ENCODE measurements around the gene TNPO2.
"Not testable (repeated sequence)": the region's sequence is repeated elsewhere in the genome, so short reads cannot be mapped to it uniquely, and the experiment has no call there.

The TNPO2 gene

DNA sequence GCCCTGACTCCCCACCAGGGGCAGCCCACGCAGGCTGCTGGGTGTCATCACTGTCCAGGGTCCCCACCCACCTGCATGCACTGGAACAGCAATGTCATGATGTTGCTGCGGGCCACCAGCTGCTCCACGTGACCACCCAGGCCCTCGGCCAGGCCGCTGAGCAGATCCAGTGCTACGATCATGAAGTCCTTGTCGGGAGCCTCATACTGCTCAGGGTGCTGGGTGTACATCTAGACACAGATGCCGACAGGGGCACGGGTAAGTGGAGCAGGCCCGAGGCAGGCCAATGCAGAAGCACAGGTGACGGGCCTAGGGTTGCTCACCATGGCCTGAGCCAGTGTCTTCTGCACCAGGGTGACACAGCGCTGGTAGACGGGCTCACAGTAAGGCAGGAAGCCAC is 18.6 kb downstream of the TNPO2 start:
- DNase-seq: no peak

DNA sequence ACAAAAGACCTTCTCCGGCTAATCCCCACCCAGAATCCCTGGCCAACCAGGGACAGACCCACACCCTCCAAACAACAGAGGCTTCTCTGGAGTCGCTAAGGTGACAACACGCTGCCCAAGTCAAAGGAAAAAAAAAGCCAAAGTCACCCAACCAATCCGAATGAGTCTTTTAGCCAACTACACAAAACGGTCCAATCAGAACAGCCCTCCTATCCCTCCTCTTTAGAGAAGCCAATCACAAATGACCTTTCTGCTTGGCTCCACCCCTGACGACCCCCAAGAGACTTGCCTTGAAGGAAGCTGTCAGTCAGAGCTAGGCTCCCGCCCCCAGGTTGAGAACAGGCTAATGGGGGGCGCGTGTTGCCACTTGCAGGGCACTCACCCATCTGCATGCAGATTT is 20.7 kb downstream of the TNPO2 start:
- DNase-seq: no peak

DNA sequence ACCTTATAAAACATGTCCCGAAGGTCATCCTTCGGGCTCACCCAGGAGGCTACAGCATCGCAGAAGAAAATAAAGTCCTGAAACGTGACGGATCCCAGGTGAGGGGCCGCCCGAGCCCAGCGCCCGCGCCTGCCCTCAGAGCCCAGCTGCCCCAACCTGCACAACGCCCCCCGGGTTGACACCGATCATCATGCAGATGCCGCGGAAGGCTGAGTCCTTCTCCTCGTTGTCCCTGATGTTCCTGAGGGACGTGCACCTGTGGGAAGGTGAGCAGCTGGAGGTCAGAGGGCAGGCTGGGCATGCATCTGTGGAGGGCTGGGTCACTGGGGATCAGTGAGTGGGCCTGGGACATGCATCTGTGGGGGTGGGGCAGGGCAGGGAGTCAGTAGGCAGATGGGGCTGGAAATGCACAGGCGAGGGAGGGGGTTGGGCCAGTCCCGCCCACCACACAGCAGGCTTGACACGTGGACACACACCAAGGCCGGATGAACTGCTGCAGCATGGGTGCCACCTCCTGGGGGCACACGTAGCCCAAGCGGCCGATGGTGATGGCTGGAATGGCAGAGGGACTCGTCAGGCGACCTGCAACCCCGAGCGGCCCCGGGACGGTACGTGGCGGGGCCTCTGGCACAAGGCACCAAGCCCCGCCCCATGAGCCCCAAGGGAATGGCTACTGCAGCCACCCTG is 22.0 kb downstream of the TNPO2 start:
- no peak for DNase-seq

DNA sequence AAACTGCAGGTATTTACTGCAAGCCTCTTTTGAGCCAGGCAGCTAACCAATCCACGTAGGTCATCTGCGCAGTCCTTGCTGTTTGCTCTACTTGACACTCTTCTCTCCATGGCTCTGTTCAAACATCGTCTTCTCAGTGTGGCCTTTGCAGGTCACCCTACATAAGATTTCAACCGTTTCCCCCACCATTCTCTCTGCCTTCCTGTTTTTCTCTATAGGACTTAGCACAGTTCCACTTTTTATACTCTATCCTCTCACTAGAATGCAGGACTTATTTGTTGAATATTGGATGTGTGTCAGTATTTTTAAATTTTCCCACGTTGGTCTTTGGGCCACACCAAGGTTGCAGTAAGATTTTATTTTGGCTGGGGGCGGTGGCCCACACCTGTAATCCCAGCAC is 25.6 kb downstream of the TNPO2 start:
- no peak for DNase-seq

DNA sequence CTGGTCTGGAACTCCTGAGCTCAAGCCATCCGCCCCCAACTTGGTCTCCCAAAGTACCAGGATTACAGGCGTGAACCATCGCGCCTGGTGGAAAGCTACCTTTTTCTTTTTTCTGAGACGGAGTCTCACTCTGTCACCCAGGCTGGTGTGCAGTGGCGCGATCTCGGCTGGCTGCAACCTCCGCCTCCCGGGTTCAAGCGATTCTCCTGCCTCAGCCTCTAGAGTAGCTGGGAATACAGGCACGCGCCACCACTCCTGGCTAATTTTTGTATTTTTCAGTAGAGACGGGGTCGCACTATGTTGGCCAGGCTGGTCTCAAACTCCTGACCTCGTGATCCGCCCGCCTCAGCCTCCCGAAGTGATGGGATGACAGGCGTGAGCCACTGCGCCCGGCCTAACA is 26.3 kb downstream of the TNPO2 start:
- DNase-seq: not testable (repeated sequence)

DNA sequence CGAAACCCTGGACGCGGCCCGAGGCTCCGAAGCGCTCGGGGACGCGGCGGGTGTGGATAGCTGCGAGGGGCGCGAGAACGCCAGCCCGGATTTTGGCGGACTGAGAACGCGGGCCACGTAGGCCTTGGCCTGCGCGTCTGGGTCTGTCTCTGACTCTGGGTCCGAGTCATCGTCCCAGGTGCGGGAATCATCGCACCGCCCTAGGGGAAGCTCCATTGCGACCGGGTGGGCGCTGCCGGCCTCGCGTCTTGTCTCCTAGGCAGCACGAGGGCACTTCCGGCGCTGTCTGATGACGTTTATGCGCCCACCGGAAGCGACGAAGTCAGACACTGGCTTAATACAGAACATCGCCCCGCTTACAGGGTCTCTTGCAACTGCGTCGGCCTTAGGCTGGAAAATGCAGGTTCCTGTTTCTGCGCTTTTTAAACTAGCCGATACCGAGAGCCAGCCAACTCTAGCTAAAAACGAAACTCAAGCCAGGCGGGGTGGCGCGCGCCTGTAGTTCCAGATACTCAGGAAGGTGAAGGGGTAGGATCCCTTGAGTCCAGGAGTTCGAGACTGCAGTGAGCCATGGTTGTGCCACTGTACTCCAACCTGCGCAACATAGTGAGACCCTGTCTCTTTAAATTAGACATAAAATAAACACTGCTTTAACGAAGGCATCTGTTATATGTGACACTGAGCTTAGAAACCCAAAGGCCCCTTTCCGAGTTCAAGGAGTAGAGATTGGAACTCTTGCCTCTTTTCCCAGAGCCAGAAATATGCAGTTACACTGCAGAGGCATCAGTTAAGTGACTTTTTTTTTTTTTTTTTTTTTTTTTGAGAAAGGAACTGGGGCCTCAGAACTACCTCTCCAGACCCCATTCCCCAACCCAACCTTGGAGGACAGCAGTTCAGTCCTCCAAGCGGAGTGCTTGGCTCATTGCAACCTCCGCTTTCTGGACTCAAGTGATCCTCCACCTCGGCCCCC is 27.1 kb downstream of the TNPO2 start, which contains the start of gene FBXW9:
Gene FBXW9 (minus strand): TSS at position 266 of the 970 bp plus-strand sequence. CDS start 50 bp downstream, at position 216.
- DNase-seq: peak; percentile 71

DNA sequence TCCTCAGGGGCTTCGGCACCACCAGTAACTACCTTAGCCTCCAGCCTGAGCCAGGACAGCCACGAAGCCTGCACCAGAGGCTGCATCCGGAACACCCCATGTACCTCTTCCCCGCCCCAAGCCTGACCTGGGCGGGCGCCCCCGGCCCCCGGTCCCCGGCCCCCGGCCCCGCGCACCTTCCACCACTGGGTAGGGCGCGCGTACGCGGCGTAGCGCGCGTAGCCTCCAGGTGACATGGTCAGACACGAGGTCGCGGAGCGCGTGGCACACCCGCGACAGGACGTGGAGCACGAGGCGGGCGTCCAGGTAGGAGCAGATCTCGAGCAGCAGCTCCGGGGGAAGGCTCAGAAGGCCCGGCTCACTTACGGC is 27.8 kb downstream of the TNPO2 start:
- DNase-seq: no peak

DNA sequence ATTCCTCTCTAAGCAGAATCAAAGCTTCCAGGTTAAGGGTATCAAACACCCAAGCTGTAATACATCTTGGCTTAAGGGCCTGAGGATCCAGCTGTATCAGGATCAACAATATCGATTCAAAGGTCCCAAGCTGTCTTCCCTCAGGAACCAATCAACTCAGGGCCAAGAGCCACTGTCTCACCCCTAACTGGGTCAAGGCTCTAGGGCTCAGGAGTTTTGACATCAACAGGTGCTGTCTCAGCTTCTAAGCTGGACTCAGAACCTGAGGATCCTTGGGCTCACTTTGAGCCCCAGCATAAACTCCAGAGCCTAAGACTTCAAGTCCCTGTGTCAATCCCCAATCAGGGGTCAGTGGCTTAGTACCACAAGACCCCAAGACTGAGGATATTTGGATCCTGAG is 28.2 kb downstream of the TNPO2 start:
- no peak for DNase-seq

DNA sequence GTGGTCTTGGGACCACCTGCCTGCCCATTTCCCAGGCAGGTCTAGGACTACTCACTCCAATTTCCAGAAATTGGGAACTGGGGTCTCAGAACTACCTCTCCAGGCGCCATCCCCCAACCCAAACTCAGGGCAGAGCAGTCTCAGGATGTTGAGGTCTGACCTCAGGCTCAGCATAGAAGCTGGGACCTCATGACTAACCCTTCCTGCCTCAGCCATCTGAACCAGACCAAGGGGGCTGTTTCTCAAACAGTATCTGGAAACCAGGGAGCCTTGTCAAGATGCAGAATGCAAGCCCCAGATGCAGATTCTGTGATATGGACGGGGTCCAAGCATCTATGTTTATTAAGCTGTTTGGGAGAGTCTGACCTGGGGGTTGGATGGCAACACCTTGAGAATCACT is 28.6 kb downstream of the TNPO2 start:
- DNase-seq: no peak

DNA sequence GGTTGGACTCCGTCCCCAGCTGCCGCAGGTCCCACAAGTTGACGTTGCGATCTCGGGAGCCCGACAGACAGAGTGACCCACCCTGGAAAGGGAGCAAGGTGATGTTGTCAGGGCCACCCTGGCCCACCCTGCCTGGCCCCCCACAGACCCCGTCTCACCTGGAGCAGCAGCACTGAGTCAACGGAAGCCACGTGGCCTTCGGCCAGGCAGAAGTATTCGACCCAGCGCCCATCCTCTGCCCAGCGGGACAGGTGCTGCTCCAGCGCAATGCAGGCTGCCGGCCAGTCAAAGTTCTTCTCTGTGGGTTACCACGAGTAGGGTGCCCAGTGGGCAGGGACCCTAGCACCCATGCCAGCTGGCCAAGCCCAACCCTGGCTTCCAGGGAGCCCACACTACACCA is 29.1 kb downstream of the TNPO2 start:
- DNase-seq: no peak

DNA sequence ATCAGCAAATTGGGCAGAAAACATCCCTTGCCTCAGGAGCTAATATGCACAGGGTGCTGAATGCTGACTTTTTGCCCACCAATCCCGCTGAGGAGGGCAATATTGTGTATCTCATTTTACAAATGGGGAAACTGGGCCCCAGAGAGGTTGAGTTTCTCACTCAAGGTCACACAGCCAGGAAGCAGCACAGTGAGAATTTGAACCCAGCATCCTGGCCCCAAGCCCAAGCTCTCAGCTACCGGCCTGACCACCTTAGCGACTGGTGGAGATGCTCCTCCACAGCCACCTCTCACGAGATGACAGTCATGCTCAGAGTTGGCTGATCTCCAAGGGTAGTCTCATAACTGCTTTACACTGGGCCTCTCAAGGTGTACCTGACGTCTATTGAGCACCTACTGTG is 30.8 kb downstream of the TNPO2 start:
- DNase-seq: no peak

DNA sequence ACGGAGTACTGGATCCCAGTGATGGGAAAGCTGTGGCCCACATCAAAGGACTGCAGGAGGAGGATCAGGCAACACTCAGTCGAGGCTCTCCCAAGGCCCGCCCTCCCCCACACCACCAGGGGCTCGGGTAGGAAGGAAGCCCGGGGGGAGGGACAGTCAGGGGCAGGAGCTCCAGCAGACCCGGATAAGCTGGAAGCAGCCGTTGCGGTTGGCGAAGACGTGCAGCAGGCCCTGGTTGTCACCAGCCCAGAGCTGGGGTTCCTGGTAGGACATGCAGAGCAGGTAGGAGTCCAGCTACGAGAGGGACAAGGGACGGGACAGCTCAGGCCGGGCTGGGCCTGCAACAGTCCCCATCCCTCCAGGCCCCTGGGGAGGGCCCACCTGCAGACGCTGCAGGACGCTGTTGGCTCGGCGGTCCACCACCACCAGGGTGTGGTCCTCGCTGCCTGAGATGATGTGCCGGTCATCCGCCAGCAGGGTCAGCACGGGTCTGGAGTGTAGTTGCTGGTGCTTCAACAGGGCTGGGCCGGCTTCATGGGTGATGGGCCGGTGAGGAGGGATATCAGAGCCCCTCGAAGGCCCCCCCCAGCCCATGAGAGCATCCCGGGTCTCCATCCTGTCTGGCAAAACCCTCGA is 34.0 kb downstream of the TNPO2 start:
- DNase-seq: no peak

DNA sequence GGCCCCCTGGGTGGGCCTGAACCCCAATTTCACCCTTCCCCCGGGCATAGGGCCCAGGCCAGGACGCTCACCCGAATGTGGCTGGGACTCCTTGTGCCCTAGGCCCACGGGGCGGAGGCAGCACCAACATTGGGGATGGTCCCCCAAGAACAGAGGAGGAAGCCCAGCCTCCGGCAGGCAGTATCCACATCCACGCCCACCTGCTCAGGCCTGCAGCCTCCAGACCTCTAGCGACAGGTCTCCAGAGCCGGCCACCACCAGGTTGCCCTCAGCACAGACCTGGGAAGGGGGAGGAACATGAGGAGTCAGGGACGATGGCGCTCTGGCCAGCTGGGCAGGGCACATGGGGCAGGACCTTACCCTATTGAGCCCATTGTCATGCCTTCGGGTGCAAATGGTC is 34.7 kb downstream of the TNPO2 start:
- no peak for DNase-seq

DNA sequence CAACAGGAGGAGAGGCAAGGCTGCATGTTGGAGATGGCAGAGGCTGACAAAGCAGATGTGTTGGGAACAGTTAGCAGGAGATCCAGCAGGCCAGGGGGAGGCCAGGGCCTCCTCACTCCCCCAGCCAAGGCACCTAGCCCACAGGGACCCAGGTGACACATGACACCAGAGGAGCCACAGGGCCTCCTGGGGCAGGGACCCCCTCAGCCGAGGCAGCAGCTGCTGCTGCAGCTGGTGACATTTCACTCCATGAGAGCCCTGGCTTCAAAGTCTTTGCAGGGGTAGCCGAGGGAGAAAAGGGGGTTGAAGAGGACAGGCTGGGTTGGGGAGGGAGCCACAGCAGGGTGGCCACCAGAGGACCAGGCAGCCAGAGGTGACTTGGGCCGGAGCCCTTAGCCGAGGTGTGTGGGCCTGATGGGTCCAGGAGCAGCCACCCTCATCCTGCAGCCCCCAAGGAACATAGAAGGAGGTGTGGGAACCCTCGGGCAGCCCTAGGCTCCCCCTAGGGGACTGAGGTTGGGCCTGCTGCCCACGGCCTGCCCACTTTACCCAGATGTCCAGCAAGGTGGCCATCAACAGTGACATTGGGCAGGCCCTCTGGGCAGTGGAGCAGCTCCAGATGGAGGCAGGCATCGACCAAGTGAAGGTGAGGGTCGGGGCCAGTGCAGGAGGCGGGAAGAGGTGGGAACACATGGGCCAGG is 36.1 kb downstream of the TNPO2 start, which contains the start of gene GNG14:
Gene GNG14 (plus strand): TSS at position 503 of the 701 bp plus-strand sequence. CDS start 51 bp downstream, at position 554.
- DNase-seq: no peak

DNA sequence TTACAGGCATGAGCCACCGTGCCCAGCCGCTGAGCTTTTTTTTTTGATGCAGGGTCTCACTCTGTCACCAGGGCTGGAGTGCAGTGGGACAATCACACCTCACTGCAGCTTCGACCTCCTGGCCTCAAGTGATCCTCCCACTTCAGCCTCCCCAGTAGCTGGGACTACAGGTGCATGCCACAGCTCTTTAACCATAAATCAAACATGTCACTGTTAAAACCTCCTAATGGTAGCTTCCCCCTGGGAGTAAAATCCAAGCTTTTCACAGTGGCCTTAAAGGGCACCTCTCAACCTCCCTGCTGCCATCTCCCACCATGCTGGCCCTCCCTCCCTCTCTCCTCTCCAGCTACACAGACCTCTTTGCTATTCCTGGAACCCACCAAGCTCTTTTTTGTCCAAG is 37.9 kb downstream of the TNPO2 start:
- no peak for DNase-seq

DNA sequence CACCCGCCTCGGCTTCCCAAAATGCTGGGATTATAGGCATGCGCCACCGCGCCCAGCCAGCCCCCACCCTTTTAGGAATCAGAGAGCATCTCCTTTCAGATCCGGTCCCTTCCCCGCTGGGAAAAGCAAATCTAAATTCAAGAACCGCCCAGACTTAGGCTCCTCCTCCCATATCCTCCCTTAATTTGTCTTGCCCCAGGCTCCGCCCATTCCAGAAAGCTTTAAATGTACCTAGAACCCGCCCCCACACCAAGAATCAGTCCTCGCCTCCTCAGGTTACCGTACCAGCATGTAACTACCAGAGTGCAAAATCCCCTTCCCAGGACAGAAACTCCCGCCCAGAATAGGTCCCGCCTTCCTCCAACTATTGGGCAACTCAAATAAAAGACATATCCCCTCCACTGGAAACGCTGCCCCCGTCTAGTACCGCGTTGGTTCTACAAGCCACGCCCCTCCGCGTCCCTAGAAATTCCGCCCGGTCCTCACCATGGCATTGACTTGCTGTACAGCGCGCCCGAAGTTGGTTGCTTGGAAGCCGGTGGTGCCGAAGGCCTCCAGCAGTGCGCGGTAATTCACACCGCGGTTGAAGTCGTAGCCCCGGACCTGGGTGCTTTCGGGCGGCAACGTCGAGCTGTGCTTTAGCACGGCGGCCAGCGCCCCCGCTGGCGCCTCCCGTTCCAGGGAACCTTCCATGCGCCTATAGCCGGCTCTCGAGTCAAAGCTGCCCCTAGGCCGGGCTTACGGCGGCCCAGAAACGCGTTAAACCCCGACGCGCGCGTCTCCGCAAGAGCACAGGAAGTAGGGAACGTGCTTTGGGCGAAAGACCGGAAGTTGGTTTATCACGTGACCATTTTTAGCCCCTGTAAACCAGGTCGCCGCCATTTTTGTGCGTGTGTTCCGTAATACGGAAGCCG is 42.4 kb downstream of the TNPO2 start, which contains the start of gene DHPS:
Gene DHPS (minus strand): TSS at position 807 of the 914 bp plus-strand sequence. CDS start 114 bp downstream, at position 693.
- DNase-seq: peak; percentile 92

DNA sequence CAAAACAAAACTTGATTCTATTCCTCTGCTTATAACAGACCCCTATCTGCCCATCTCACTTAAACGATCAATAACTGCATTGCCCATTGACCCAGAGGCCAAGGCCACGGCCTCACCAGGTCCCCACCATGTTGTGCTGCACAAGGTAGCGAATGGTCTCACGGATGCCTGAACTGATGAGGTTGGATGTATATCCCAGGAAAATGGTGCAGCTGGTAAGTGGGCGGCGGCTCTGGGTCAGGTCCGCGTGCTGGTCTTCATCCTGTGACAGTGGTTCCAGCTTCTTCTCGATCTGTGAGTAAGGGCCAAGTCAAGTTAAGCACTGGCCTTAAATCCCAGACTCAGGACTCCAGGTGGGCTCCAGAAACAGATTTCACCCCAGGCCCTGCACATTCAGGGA is 43.7 kb downstream of the TNPO2 start:
- DNase-seq: no peak

DNA sequence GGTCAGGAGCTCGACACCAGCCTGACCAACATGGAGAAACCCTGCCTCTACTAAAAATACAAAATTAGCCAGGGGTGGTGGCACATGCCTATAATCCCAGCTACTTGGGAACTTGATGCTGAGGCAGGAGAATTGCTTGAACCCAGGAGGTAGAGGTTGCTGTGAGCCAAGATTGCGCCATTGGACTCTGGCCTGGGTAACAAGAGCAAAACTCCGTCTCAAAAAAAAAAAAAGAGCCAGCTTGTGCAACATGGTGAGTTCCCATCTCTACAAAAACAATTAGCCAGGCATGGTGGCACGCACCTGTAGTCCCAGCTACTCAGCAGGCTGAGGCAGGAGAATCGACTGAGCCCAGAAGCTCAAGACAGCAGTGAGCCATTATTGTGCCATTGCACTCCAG is 45.7 kb downstream of the TNPO2 start:
- DNase-seq: not testable (repeated sequence)

DNA sequence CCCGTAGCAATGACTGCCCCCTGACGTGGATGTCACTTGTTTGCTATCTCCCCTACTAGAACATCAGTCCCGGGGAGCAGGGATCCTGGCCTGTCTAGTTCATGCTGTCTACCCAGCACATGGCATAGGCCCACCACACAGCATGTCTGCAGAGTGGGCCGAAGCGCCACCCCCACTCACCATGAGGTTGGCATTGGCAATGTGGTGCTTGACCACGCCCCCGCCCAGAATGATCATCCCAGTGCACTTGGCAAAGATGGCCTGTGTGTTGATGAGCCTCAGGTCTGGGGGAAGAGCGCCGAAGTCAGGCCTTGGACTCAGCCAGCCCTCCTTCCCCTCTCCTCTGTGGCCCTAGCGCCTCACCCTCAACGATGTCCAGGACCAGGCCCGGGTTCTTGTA is 46.8 kb downstream of the TNPO2 start:
- no peak for DNase-seq

DNA sequence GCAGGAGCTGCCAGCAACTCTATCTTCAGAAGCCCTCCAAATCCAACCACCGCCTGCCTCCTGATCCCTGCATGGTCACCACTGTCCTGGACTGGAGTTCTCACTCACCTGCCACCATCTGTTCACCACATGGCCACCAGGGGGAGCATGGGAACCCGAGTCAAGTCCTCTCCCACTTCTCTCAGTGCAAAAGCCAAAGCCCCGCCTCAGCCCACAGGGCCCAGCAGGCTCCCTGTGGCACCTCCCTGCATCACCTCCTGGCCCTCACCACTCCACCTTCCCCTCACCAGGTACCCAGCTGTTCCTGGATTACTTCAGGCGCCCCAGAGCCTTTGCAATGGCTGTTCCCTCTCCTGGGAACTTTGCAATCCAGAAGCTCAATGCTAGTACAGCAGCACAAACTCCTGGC is 47.3 kb downstream of the TNPO2 start:
- DNase-seq: peak; percentile 0

DNA sequence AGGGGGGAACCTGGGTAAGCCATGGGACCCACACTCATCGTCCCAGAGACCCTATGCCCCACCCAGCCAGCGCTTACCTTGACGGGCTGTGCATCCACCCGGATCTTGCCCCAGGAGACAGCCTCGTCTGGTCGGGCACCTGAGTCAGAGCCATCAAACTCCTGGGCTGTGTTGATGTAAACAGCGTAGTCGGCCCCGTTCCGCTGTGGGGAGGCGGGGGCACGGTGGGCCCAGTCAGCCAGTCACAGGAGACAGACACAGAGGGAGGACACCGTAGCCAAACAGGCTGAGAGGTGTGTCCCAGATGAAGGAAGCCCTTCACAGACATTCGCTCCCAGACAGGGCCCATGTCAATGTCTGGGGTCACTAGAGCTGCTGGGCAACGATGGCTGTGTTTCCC is 47.8 kb downstream of the TNPO2 start:
- no peak for DNase-seq

DNA sequence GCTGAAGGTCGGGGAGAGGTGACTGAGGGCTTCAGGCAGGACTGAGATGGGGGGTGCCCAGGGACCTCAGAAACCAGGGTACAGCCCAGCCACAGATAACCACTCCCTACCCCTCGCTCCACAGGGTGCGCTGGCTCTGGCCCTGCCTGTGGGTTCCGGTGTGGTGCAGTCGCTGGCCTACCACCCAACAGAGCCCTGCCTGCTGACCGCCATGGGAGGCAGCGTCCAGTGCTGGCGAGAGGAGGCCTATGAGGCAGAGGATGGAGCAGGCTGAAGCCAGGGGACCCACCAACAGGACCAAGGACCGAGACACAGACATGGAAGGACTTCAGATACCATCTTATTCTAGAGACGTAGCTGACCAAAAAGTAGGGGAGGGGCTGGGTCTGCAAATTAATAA is 48.3 kb downstream of the TNPO2 start:
- DNase-seq: no peak

Data from NCI-H748 treated with DMSO at 0.1 percent for 48 hours (cell line).